ENCODE results near the gene ATP5MC2.

The ATP5MC2 gene

GRCh38 chr12:53670308-53670707 is 5.6 kb downstream of the ATP5MC2 start:
- DNase-seq (ENCODE audit: low spot score), result no peak
- no peak for TF ChIP-seq CTCF (IDR thresholded peaks at IDR 0.05; ENCODE audit: borderline replicate concordance, control extremely low read depth, extremely low read depth, insufficient read depth, missing control alignments)
- in situ Hi-C loops (cut with MboI; ENCODE audit: low sequenced_read_pairs, unreplicated experiment), result no loop called here

DNA sequence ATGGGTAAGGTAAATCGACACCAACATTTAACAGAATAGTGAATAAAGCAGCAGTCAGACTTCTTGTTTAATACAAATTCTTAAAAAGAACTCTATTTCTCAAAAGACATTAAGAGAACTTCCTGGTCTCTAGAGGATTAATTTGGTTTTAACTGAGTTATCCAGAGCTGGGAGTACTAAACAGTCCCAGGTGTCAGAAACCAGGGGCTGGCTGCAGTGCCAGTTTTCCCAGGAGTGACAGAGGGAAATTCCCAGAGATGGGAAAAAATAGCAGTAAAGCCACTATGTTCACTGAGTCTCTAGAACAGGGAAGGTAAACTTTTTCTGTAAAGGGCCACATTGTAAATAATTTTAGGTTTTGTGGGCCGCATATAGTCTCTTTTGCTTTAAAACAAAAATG is 8.8 kb downstream of the ATP5MC2 start:
- in situ Hi-C loops (cut with MboI; ENCODE audit: low sequenced_read_pairs, unreplicated experiment), result no loop called here

GRCh38 chr12:53664936-53665335 is 10.9 kb downstream of the ATP5MC2 start:
- in situ Hi-C loops (cut with MboI; ENCODE audit: low sequenced_read_pairs, unreplicated experiment), result no loop called here
- no peak for DNase-seq (ENCODE audit: low spot score)

More for the DNA sequence above, 8.8 kb downstream of the ATP5MC2 start:
- DNase-seq (ENCODE audit: low spot score), result no peak
- TF ChIP-seq CTCF (IDR thresholded peaks at IDR 0.05; ENCODE audit: borderline replicate concordance, control extremely low read depth, extremely low read depth, insufficient read depth, missing control alignments), result no peak

GRCh38 chr12:53664191-53664590 is 11.7 kb downstream of the ATP5MC2 start:
- in situ Hi-C loops (cut with MboI; ENCODE audit: low sequenced_read_pairs, unreplicated experiment), result no loop called here
- no peak for TF ChIP-seq CTCF (IDR thresholded peaks at IDR 0.05; ENCODE audit: borderline replicate concordance, control extremely low read depth, extremely low read depth, insufficient read depth, missing control alignments)

More at GRCh38 chr12:53664936-53665335, 10.9 kb downstream of the ATP5MC2 start:
- no peak for TF ChIP-seq CTCF (IDR thresholded peaks at IDR 0.05; ENCODE audit: borderline replicate concordance, control extremely low read depth, extremely low read depth, insufficient read depth, missing control alignments)

DNA sequence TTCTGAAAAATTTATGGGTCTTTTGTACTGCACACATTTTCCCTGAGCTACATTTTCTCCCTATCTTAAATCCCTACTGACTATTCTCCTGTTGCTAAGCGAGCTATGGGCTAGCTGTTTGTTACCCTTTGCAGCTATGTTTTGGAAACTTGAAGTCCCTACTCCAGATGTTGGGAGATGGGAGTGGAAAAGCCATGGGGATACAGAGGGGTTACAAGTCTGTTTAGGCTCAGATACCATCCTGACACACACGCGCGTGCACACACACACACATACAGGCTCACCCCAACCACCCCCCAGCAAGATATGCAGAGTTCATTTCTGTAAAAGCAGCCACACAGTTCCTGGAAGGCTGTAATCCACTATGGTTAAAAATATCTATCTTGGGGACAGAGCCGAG is 15.8 kb downstream of the ATP5MC2 start:
- in situ Hi-C loops (cut with MboI; ENCODE audit: low sequenced_read_pairs, unreplicated experiment), result no loop called here
- TF ChIP-seq CTCF (IDR thresholded peaks at IDR 0.05; ENCODE audit: borderline replicate concordance, control extremely low read depth, extremely low read depth, insufficient read depth, missing control alignments), result no peak
- DNase-seq (ENCODE audit: low spot score), result no peak

More at GRCh38 chr12:53664191-53664590, 11.7 kb downstream of the ATP5MC2 start:
- DNase-seq (ENCODE audit: low spot score), result no peak

DNA sequence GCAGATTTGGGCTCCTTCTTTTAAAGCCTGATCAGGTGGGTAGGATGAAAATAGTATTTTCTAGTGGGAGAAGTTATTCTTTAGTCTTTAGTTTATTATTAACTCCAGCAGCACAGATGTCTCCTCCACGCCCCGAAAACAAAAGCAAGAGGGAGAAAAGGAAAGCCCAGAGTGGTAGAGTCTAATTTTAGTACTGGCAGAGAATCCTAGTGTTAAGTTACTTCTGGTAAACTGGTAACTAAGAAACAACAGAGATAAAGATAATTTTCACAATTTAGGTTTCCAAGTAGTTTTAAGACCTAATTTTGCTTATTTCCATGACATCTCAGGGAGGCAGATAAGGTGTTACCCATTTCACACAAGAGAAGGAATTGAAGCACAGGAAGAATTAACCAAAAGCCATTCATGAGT is 16.3 kb downstream of the ATP5MC2 start:
- no peak for TF ChIP-seq CTCF (IDR thresholded peaks at IDR 0.05; ENCODE audit: borderline replicate concordance, control extremely low read depth, extremely low read depth, insufficient read depth, missing control alignments)
- in situ Hi-C loops (cut with MboI; ENCODE audit: low sequenced_read_pairs, unreplicated experiment), result no loop called here
- no peak for DNase-seq (ENCODE audit: low spot score)
